ENCODE measurements around the gene GARNL3.

DNA sequence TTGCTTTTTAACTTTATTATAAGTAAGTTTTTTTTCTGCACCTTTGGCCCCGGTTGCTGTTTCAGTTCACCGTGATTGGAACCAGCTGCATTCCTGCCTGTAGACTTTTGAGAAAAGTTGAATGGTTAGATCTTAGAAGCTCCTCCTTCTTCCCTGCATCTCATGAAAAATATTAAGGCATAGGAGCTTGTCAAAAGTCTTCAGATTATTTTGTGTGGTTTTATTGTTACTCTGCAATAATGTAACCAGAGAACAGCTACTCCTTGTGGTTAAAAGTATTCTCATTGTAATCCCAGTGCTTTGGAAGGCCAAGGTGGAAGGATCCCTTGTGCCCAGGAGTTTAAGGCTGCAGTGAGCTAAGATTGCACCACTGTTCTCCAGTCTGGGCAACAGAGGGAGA, 129.1 kb downstream of the GARNL3 start:
- TF ChIP-seq CTCF (IDR thresholded peaks at IDR 0.05; ENCODE audit: insufficient read depth, low read length) (no peak), POLR2AphosphoS5 (IDR thresholded peaks at IDR 0.05; ENCODE audit: low read depth) (no peak), GABPA (IDR thresholded peaks at IDR 0.05; ENCODE audit: low read depth) (no peak)

Measured in HL-60 (cell line).